ENCODE measurements around the gene DOCK8.
"Not testable (repeated sequence)": the region's sequence is repeated elsewhere in the genome, so short reads cannot be mapped to it uniquely, and the experiment has no call there.

DOCK8 gene

GRCh38 chr9:214648-215493 lies at the start of gene DOCK8:
Gene DOCK8, plus strand, starts transcription at chr9:214865. Its CDS starts 112 bp downstream, at chr9:214977.
- peak; percentile 44 for DNase-seq (ENCODE audit: low spot score)

GRCh38 chr9:169757-170156 lies 44.9 kb upstream of the DOCK8 start:
- DNase-seq (ENCODE audit: low spot score): not testable (repeated sequence)

GRCh38 chr9:178140-178825 lies 36.4 kb upstream of the DOCK8 start:
- not testable (repeated sequence) for DNase-seq (ENCODE audit: low spot score)

- DNase-seq (ENCODE audit: low spot score): peak; percentile 81
Measured at GRCh38 chr9:178970-179383, 35.7 kb upstream of the DOCK8 start, which contains the start of gene ZNG1A. Gene ZNG1A, minus strand, starts transcription at chr9:179056. Its CDS starts 87 bp downstream, at chr9:178969.

GRCh38 chr9:199601-200000 lies 15.1 kb upstream of the DOCK8 start:
- DNase-seq (ENCODE audit: low spot score): not testable (repeated sequence)

- DNase-seq (ENCODE audit: low spot score): no peak
Measured at GRCh38 chr9:206481-206880, 8.2 kb upstream of the DOCK8 start.

- DNase-seq (ENCODE audit: low spot score): no peak
Measured at GRCh38 chr9:209143-209758, 5.4 kb upstream of the DOCK8 start.

GRCh38 chr9:211036-211435 lies 3.6 kb upstream of the DOCK8 start:
- no peak for DNase-seq (ENCODE audit: low spot score)

GRCh38 chr9:211557-211956 lies 3.1 kb upstream of the DOCK8 start:
- DNase-seq (ENCODE audit: low spot score): no peak

GRCh38 chr9:212297-212696 lies 2.4 kb upstream of the DOCK8 start:
- DNase-seq (ENCODE audit: low spot score): no peak

GRCh38 chr9:213901-214300 lies 764 bp upstream of the DOCK8 start:
- not testable (repeated sequence) for DNase-seq (ENCODE audit: low spot score)

- DNase-seq (ENCODE audit: low spot score): no peak
Measured at GRCh38 chr9:214351-214647, 366 bp upstream of the DOCK8 start.

- DNase-seq (ENCODE audit: low spot score): no peak
Measured at GRCh38 chr9:215631-216155, 1.0 kb downstream of the DOCK8 start.

- DNase-seq (ENCODE audit: low spot score): no peak
Measured at GRCh38 chr9:216866-217265, 2.2 kb downstream of the DOCK8 start.

- no peak for DNase-seq (ENCODE audit: low spot score)
Measured at GRCh38 chr9:217950-218349, 3.3 kb downstream of the DOCK8 start.

- not testable (repeated sequence) for DNase-seq (ENCODE audit: low spot score)
Measured at GRCh38 chr9:219036-219435, 4.4 kb downstream of the DOCK8 start.

- no peak for DNase-seq (ENCODE audit: low spot score)
Measured at GRCh38 chr9:219670-220365, 5.2 kb downstream of the DOCK8 start.

GRCh38 chr9:221989-222776 lies 7.5 kb downstream of the DOCK8 start:
- no peak for DNase-seq (ENCODE audit: low spot score)

- DNase-seq (ENCODE audit: low spot score): no peak
Measured at GRCh38 chr9:223152-223551, 8.5 kb downstream of the DOCK8 start.

- no peak for DNase-seq (ENCODE audit: low spot score)
Measured at GRCh38 chr9:224026-224425, 9.4 kb downstream of the DOCK8 start.
